ENCODE results near the gene MAP4K2. TPM values are rescaled to one million over a fixed set of nuclear protein-coding genes. Genes with fewer than 3 reads are reported as not detected.

The MAP4K2 gene
- total and polyA plus RNA-seq, 2 donors from 2014 or later: 12.5 to 15.4 TPM

DNA sequence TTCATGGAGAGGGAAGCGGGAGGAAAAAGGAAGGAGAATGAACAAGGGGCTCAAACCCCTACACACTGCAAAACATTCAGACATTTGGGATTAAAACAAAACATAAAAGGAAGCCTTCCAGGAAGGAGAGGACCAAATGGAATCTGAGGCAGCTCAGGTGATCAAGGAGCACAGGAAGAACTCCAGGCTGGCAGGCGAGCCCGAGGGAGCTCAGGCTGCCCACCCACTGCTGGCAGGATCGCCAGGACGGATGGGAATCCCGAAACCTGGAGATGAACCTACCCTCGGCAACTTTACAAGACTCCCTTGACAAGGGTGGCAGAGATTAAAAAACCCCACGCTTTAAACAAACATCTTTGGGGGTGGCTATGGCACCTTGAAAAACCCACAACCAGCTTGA, 38.3 kb downstream of the MAP4K2 start:
- TF ChIP-seq, protein P1, sequence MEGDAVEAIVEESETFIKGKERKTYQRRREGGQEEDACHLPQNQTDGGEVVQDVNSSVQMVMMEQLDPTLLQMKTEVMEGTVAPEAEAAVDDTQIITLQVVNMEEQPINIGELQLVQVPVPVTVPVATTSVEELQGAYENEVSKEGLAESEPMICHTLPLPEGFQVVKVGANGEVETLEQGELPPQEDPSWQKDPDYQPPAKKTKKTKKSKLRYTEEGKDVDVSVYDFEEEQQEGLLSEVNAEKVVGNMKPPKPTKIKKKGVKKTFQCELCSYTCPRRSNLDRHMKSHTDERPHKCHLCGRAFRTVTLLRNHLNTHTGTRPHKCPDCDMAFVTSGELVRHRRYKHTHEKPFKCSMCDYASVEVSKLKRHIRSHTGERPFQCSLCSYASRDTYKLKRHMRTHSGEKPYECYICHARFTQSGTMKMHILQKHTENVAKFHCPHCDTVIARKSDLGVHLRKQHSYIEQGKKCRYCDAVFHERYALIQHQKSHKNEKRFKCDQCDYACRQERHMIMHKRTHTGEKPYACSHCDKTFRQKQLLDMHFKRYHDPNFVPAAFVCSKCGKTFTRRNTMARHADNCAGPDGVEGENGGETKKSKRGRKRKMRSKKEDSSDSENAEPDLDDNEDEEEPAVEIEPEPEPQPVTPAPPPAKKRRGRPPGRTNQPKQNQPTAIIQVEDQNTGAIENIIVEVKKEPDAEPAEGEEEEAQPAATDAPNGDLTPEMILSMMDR (IDR thresholded peaks at IDR 0.05; ENCODE audit: borderline replicate concordance, extremely low read depth, insufficient read depth): no peak
- peaks cover 3 to 50% (median 27%) of the 10 kb centered on the region in 3 donors for H3K4me1 ChIP-seq (ENCODE audit: control insufficient read depth in 2 of 3, insufficient read depth in 2 of 3, low read depth in 1 of 3, low read length in 3 of 3)
- peak overlapping the region in 1 of 2 donors; percentile 24 for H3K27ac ChIP-seq (ENCODE audit: low read depth in 2 of 2, low read length in 2 of 2)
- peak overlapping the region in 1 of 3 donors; percentile 28 for H3K9ac ChIP-seq (ENCODE audit: low read length in 3 of 3)
- H3K9me3 ChIP-seq (ENCODE audit: control insufficient read depth in 2 of 3, insufficient read depth in 1 of 3, low read length in 3 of 3): no peaks in the 10 kb centered on the region
- DNase-seq: peak in 1 of 5 donors; percentile 26
- no peak overlapping the region for H3K4me3 ChIP-seq (ENCODE audit: low read length in 3 of 3)
- intact Hi-C loops (cut with DNase I): no loop called here
- no peak for FAIRE-seq
- no peaks in the 10 kb centered on the region for H3K27me3 ChIP-seq (ENCODE audit: control insufficient read depth, insufficient read depth, low read length)
- H3K36me3 ChIP-seq (ENCODE audit: control insufficient read depth in 2 of 3, insufficient read depth in 3 of 3, low read length in 3 of 3): peaks cover 21 to 52% (median 45%) of the 10 kb centered on the region in 3 donors

DNA sequence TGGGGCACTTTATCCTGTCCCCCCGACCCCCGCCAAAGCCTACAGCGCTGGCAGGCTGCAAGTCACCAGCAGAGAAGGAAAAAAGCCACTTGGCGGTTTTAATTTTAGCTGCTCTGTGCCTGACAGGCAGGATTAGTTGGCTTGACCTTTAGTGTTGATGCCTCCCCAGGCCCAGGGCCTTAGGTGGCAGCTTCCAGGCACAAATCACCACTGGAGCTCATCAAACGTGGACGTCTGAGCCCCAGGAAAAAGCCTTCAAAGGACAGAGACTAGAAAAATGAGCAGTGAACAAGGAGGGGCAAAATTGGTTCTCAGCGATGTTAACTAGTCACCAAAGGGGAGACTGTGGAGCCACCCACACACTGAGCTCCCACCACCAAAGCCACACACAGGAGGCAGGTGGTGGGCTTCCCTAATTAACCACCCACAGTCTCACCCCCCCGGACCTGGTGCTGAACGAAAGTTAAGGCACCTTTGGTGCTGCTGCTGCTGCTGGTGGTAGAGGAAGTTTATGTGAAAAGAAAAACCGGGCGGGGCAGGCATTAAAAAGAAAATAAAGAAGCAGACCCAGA, 38.9 kb downstream of the MAP4K2 start:
- FAIRE-seq: no peak
- intact Hi-C loops (cut with DNase I): no loop called here
- H3K27ac ChIP-seq (ENCODE audit: low read depth in 2 of 2, low read length in 2 of 2): peak overlapping the region; percentile 56
- DNase-seq: peak in 2 of 5 donors; percentile 44 to 51
- H3K36me3 ChIP-seq (ENCODE audit: control insufficient read depth in 2 of 3, insufficient read depth in 3 of 3, low read length in 3 of 3): peaks cover 15 to 46% (median 39%) of the 10 kb centered on the region in 3 donors
- H3K4me3 ChIP-seq (ENCODE audit: low read length in 3 of 3): no peak overlapping the region
- peak overlapping the region in 1 of 3 donors; percentile 10 for H3K9ac ChIP-seq (ENCODE audit: low read length in 3 of 3)
- H3K27me3 ChIP-seq (ENCODE audit: control insufficient read depth, insufficient read depth, low read length): no peaks in the 10 kb centered on the region
- TF ChIP-seq, protein P1 (IDR thresholded peaks at IDR 0.05; ENCODE audit: borderline replicate concordance, extremely low read depth, insufficient read depth): no peak
- H3K9me3 ChIP-seq (ENCODE audit: control insufficient read depth in 2 of 3, insufficient read depth in 1 of 3, low read length in 3 of 3): no peaks in the 10 kb centered on the region
- peaks cover 3 to 55% (median 30%) of the 10 kb centered on the region in 3 donors for H3K4me1 ChIP-seq (ENCODE audit: control insufficient read depth in 2 of 3, insufficient read depth in 2 of 3, low read depth in 1 of 3, low read length in 3 of 3)

DNA sequence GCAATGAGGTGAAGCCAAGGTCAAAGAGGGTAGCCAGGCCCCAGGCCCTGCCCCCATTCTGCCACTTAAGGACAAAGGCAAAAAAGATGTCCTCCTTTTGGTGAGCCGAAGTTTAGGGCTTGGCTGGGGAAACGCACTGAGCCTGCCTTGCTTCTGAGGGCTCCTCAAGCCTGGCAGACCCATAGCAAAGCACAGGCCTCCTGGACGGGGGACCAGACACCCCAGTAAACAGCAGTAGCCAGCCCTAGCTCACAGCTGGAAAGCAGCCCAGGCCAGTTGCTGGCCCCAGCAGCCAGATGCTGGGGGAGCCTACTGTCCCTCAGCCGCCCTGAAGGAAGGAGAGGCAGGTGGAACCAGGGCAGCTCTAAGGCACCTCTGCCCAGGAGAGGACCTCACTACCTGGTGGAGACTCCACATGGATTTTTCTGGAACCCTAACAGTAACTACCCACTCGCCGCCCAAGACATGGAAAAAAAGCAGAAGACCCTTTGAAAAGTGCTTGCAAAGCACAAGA, 39.4 kb downstream of the MAP4K2 start:
- H3K4me1 ChIP-seq (ENCODE audit: control insufficient read depth in 2 of 3, insufficient read depth in 2 of 3, low read depth in 1 of 3, low read length in 3 of 3): peaks cover 3 to 55% (median 30%) of the 10 kb centered on the region in 3 donors
- peak overlapping the region in 2 of 3 donors; percentile 17 to 31 for H3K9ac ChIP-seq (ENCODE audit: low read length in 3 of 3)

More for the DNA sequence above, 39.4 kb downstream of the MAP4K2 start:
- DNase-seq (peak in 2 of 5 donors; percentile 63), FAIRE-seq (no peak)
- Histone ChIP-seq H3K27me3 (ENCODE audit: control insufficient read depth, insufficient read depth, low read length) (no peaks in the 10 kb centered on the region), H3K36me3 (ENCODE audit: control insufficient read depth in 2 of 3, insufficient read depth in 3 of 3, low read length in 3 of 3) (peaks cover 10 to 40% (median 33%) of the 10 kb centered on the region in 3 donors), H3K4me3 (ENCODE audit: low read length in 3 of 3) (no peak overlapping the region), H3K9me3 (ENCODE audit: control insufficient read depth in 2 of 3, insufficient read depth in 1 of 3, low read length in 3 of 3) (no peaks in the 10 kb centered on the region), H3K27ac (ENCODE audit: low read depth in 2 of 2, low read length in 2 of 2) (peak overlapping the region; percentile 56)
- intact Hi-C loops (cut with DNase I): no loop called here
- TF ChIP-seq, protein P1 (IDR thresholded peaks at IDR 0.05; ENCODE audit: borderline replicate concordance, extremely low read depth, insufficient read depth): no peak

Measured in kidney (tissue), 14 donors.